CD14-positive monocyte (primary cell): ENCODE data around the gene LARP1. TPM values are rescaled to one million over a fixed set of nuclear protein-coding genes. Genes with fewer than 3 reads are reported as not detected.

ENCODE experiments used
- DNase-seq, 3 donors: peaks; one replicate each; pipeline ENCODE4 v3.0.0-alpha.2; 2011 to 2022
- H2AFZ ChIP-seq: 2 replicates; pipeline ENCODE4 v1.6.0; 2012; ENCODE audit warnings: mild to moderate bottlenecking, low read depth, low read length, inconsistent platforms; ENCODE audit not compliant: insufficient read depth, poor library complexity, severe bottlenecking
- H3K27ac ChIP-seq, 2 donors: 1 replicate in 1 of 2; 2 replicates in 1 of 2; pipeline ENCODE4 v1.5.1; 2012 to 2013; ENCODE audit warnings: low read length in 2 of 2, control low read depth in 1 of 2, inconsistent platforms in 1 of 2, low read depth in 1 of 2, mild to moderate bottlenecking in 1 of 2
- H3K27me3 ChIP-seq, 2 donors: one replicate each; pipeline versions ENCODE4 v1.6.0 to v1.6.1; 2011 to 2013; ENCODE audit warnings: low read length in 2 of 2; ENCODE audit not compliant: control insufficient read depth in 2 of 2, insufficient read depth in 2 of 2
- H3K36me3 ChIP-seq, 2 donors: replicated peaks in 1 of 2; 1 replicate in 1 of 2; 2 replicates in 1 of 2; pipeline versions ENCODE4 v1.5.1 to v1.6.1; 2012 to 2013; ENCODE audit warnings: low read length in 2 of 2, control low read depth in 1 of 2, inconsistent platforms in 1 of 2, mild to moderate bottlenecking in 1 of 2; ENCODE audit not compliant: insufficient read depth in 2 of 2, control insufficient read depth in 1 of 2
- H3K4me1 ChIP-seq, 2 donors: 1 replicate in 1 of 2; 2 replicates in 1 of 2; pipeline versions ENCODE4 v1.5.1 to v1.6.1; 2012 to 2013; ENCODE audit warnings: low read length in 2 of 2, control low read depth in 1 of 2, inconsistent platforms in 1 of 2, mild to moderate bottlenecking in 1 of 2, moderate library complexity in 1 of 2; ENCODE audit not compliant: insufficient read depth in 2 of 2, control insufficient read depth in 1 of 2
- H3K4me2 ChIP-seq: replicated peaks from 2 replicates; pipeline ENCODE3; 2012; ENCODE audit warnings: low read length, moderate library complexity, mild to moderate bottlenecking; ENCODE audit not compliant: poor library complexity, severe bottlenecking; ENCODE audit errors: extremely low read depth
- H3K4me3 ChIP-seq, 3 experiments: fragments of 200-600 bp in 1 of 3; sonication (generic) in 1 of 3; replicated peaks in 1 of 3; 1 replicate in 2 of 3; 2 replicates in 1 of 3; pipeline ENCODE4 v1.5.1; 2011 to 2013; ENCODE audit warnings: low read length in 3 of 3, mild to moderate bottlenecking in 3 of 3, control low read depth in 2 of 3, low read depth in 2 of 3, inconsistent platforms in 1 of 3, moderate library complexity in 1 of 3
- H3K79me2 ChIP-seq: 2 replicates; pipeline ENCODE4 v1.6.0; 2012; ENCODE audit warnings: mild to moderate bottlenecking, control low read depth, inconsistent platforms, low read length, moderate library complexity; ENCODE audit not compliant: insufficient read depth
- H3K9ac ChIP-seq: 2 replicates; pipeline ENCODE4 v1.6.0; 2017; ENCODE audit warnings: low read length, mild to moderate bottlenecking; ENCODE audit not compliant: insufficient read depth, poor library complexity, severe bottlenecking
- H3K9me3 ChIP-seq, 2 donors: replicated peaks in 1 of 2; 1 replicate in 1 of 2; 2 replicates in 1 of 2; pipeline versions ENCODE4 v1.5.1 to v1.6.1; 2012 to 2013; ENCODE audit warnings: low read length in 2 of 2, control low read depth in 1 of 2; ENCODE audit not compliant: control insufficient read depth in 1 of 2, insufficient read depth in 1 of 2
- H4K20me1 ChIP-seq: 2 replicates; pipeline ENCODE4 v1.6.0; 2012; ENCODE audit warnings: mild to moderate bottlenecking, low read length, control low read depth, moderate library complexity; ENCODE audit not compliant: insufficient read depth
- H3K27ac Mint-ChIP-seq, 7 donors: one replicate each; pipeline ENCODE4 v1.8.0; 2020; ENCODE audit warnings: mild to moderate bottlenecking in 7 of 7, mixed read lengths in 7 of 7, moderate library complexity in 6 of 7, inconsistent platforms in 2 of 7
- H3K27me3 Mint-ChIP-seq, 3 donors: one replicate each; pipeline ENCODE4 v1.8.0; 2021 to 2022; ENCODE audit warnings: low read depth in 3 of 3, mild to moderate bottlenecking in 3 of 3, mixed read lengths in 3 of 3, moderate library complexity in 3 of 3, inconsistent platforms in 1 of 3
- H3K36me3 Mint-ChIP-seq, 2 donors: one replicate each; pipeline ENCODE4 v1.8.0; 2020; ENCODE audit warnings: mixed read lengths in 2 of 2, inconsistent platforms in 1 of 2, mild to moderate bottlenecking in 1 of 2
- H3K4me1 Mint-ChIP-seq: one replicate; pipeline ENCODE4 v1.8.0; 2020; ENCODE audit warnings: mild to moderate bottlenecking, mixed read lengths
- H3K4me3 Mint-ChIP-seq, 2 donors: one replicate each; pipeline ENCODE4 v1.8.0; 2020; ENCODE audit warnings: mild to moderate bottlenecking in 2 of 2, mixed read lengths in 2 of 2, moderate library complexity in 1 of 2
- H3K9me3 Mint-ChIP-seq, 7 donors: one replicate each; pipeline ENCODE4 v1.8.0; 2020 to 2022; ENCODE audit warnings: mixed read lengths in 7 of 7, mild to moderate bottlenecking in 6 of 7, moderate library complexity in 6 of 7, inconsistent platforms in 2 of 7
- WGBS: methylation state at CpG from one replicate; pipeline ENCODE4 v1.1.5; 2013; ENCODE audit warnings: missing lambda C conversion rate; ENCODE audit not compliant: insufficient coverage; 5-methylcytosine and 5-hydroxymethylcytosine counted together
- intact Hi-C, 2 donors: fragments of 100-400 bp; cut with micrococcal nuclease; formaldehyde crosslinking; loops; one replicate each; pipeline versions ENCODE4 v1.15.0 to v1.15.1; 2023
- polyA plus RNA-seq, 3 donors: library from polyadenylated mRNA; depleted of rRNA in 1 of 3; unstranded in 2 of 3; stranded (reverse) in 1 of 3; fragments of 300-500 nt in 2 of 3; fragments of >200 nt in 1 of 3; fragmentation: Illumina TruSeq in 2 of 3; gene quantifications; 1 replicate in 2 of 3; 2 replicates in 1 of 3; pipeline ENCODE4 v1.2.3, GENCODE V29; 2012 to 2021
- TF ChIP-seq, protein P1 (sequence below): fragments of 200-600 bp; IDR thresholded peaks from one replicate; pipeline ENCODE4 v1.8.0; 2022; ENCODE audit warnings: antibody characterized with exemption, mild to moderate bottlenecking

Gene LARP1
- polyA plus RNA-seq, 3 donors: 4.7 to 55.0 (median 5.8) TPM

DNA sequence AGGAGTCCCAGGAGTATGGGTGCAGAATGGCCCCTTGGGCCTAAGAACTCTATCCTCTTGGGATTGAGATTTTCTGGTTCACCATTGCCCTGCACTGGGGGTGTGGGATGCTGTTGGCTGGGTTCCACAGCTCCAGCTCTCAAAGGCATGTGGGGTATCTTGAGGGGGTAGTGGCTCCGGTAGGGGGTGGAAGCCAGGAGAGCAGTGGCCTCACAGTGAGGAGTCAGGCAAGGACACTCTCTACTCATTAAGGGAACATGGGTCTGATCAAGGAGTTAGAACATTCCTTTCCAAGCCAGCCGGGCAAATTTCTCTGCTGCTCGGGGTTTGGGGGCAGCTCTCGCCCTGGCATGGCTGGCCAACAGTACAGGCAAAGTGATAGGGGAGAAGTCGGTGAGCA is 33.0 kb downstream of the LARP1 start:
- Mint-ChIP-seq H3K27me3 (peaks cover 0 to 1% (median 0%) of the 10 kb centered on the region in 3 donors), H3K9me3 (no peaks in the 10 kb centered on the region), H3K4me1 (peaks cover 45% of the 10 kb centered on the region), H3K4me3 (peak overlapping the region in 1 of 2 donors; percentile 42), H3K36me3 (peaks cover 30 to 38% of the 10 kb centered on the region in 2 donors), H3K27ac (peak overlapping the region in 6 of 7 donors; percentile 17 to 90 (median 75))
- Histone ChIP-seq H2AFZ (no peak overlapping the region), H3K27me3 (no peaks in the 10 kb centered on the region), H3K4me2 (no peak overlapping the region), H3K9ac (peak overlapping the region; percentile 33), H3K27ac (peak overlapping the region in 1 of 2 donors; percentile 65), H3K4me1 (peaks cover 0 to 8% of the 10 kb centered on the region in 2 donors), H3K79me2 (peaks cover 84% of the 10 kb centered on the region), H3K9me3 (no peaks in the 10 kb centered on the region), H3K4me3 (no peak overlapping the region), H3K36me3 (peaks cover 31 to 36% of the 10 kb centered on the region in 2 donors), H4K20me1 (peaks cover 93% of the 10 kb centered on the region)
- intact Hi-C loops: no loop called here
- TF ChIP-seq, protein P1, sequence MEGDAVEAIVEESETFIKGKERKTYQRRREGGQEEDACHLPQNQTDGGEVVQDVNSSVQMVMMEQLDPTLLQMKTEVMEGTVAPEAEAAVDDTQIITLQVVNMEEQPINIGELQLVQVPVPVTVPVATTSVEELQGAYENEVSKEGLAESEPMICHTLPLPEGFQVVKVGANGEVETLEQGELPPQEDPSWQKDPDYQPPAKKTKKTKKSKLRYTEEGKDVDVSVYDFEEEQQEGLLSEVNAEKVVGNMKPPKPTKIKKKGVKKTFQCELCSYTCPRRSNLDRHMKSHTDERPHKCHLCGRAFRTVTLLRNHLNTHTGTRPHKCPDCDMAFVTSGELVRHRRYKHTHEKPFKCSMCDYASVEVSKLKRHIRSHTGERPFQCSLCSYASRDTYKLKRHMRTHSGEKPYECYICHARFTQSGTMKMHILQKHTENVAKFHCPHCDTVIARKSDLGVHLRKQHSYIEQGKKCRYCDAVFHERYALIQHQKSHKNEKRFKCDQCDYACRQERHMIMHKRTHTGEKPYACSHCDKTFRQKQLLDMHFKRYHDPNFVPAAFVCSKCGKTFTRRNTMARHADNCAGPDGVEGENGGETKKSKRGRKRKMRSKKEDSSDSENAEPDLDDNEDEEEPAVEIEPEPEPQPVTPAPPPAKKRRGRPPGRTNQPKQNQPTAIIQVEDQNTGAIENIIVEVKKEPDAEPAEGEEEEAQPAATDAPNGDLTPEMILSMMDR: no peak
- WGBS: 70% methylated on average over 2 of the region's 5 CpGs
- DNase-seq: no peak

DNA sequence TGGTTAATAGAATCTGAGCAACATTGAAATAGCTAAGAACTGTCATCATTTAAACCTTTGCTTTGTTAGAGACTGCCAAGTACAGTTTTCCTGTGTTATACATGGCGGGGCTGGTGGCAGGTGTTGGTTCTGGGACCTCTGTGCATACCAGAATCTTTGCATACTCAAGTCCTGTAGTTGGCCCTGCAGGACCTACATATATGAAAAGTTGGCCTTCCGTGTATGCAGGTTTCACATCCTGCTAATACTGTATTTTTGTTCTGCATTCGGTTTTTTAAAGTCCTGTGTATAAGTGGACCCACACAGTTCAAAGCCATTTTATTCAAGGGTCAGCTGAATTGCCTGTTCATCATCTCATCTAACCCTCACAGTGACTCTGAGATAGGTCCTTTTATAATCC is 36.4 kb downstream of the LARP1 start:
- no peak overlapping the region for H3K4me2 ChIP-seq
- DNase-seq: no peak
- Mint-ChIP-seq H3K4me3 (no peak overlapping the region), H3K36me3 (peaks cover 55 to 60% of the 10 kb centered on the region in 2 donors), H3K27me3 (peaks cover 0 to 1% (median 0%) of the 10 kb centered on the region in 3 donors), H3K4me1 (peaks cover 20% of the 10 kb centered on the region), H3K27ac (peak overlapping the region in 1 of 7 donors; percentile 51), H3K9me3 (no peaks in the 10 kb centered on the region)
- H3K9ac ChIP-seq: no peak overlapping the region
- TF ChIP-seq, protein P1: no peak
- H3K36me3 ChIP-seq: peaks cover 57 to 65% of the 10 kb centered on the region in 2 donors
- WGBS: 100% methylated on average over 1 of the region's 3 CpGs
- H2AFZ ChIP-seq: no peak overlapping the region
- peak overlapping the region in 1 of 2 donors; percentile 38 for H3K27ac ChIP-seq
- no peak overlapping the region for H3K4me3 ChIP-seq
- peaks cover 0 to 5% of the 10 kb centered on the region in 2 donors for H3K4me1 ChIP-seq
- H3K9me3 ChIP-seq: no peaks in the 10 kb centered on the region
- H4K20me1 ChIP-seq: peaks cover 74% of the 10 kb centered on the region
- H3K27me3 ChIP-seq: no peaks in the 10 kb centered on the region
- intact Hi-C loops: no loop called here
- H3K79me2 ChIP-seq: peaks cover 50% of the 10 kb centered on the region
